OCI-LY3 (cell line): ENCODE data around the gene NDUFV2.

Experiments used
- EZH2phosphoT487 ChIP-seq: fragments of 200-600 bp; shearing (Covaris generic); IDR thresholded peaks from 2 replicates; pipeline ENCODE4 v1.6.1; 2018; ENCODE audit warnings: antibody characterized with exemption, mixed run types, low read depth
- TF ChIP-seq, protein P1 (sequence below): fragments of 200-600, 300-600 bp; sonication (generic); IDR thresholded peaks from 2 replicates; pipeline ENCODE4 v1.5.1; 2014; ENCODE audit warnings: antibody characterized with exemption, low read length, low read depth

DNA sequence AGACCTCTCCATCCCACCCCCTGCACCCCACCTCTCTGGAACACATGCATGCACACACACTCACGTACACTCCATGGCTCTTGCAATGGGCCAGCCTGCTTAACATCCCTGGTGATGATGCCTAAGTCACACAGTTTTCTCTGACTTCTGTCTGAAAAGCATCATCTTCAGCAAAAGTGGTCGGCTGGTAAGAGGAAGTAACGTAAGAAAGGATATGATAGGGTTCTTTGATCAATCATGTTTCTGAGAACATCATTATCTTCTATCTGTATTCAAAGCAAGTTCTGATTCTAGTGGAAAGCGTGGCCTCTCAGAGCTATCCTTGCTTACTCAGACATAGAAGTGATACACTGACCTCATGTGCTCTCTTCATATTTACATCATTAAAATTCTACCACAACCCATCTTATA is 11.4 kb upstream of the NDUFV2 start:
- TF ChIP-seq, protein P1, sequence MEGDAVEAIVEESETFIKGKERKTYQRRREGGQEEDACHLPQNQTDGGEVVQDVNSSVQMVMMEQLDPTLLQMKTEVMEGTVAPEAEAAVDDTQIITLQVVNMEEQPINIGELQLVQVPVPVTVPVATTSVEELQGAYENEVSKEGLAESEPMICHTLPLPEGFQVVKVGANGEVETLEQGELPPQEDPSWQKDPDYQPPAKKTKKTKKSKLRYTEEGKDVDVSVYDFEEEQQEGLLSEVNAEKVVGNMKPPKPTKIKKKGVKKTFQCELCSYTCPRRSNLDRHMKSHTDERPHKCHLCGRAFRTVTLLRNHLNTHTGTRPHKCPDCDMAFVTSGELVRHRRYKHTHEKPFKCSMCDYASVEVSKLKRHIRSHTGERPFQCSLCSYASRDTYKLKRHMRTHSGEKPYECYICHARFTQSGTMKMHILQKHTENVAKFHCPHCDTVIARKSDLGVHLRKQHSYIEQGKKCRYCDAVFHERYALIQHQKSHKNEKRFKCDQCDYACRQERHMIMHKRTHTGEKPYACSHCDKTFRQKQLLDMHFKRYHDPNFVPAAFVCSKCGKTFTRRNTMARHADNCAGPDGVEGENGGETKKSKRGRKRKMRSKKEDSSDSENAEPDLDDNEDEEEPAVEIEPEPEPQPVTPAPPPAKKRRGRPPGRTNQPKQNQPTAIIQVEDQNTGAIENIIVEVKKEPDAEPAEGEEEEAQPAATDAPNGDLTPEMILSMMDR: no peak
- TF ChIP-seq EZH2phosphoT487: no peak
